ENCODE results near the gene RTN4R.

Gene RTN4R

DNA sequence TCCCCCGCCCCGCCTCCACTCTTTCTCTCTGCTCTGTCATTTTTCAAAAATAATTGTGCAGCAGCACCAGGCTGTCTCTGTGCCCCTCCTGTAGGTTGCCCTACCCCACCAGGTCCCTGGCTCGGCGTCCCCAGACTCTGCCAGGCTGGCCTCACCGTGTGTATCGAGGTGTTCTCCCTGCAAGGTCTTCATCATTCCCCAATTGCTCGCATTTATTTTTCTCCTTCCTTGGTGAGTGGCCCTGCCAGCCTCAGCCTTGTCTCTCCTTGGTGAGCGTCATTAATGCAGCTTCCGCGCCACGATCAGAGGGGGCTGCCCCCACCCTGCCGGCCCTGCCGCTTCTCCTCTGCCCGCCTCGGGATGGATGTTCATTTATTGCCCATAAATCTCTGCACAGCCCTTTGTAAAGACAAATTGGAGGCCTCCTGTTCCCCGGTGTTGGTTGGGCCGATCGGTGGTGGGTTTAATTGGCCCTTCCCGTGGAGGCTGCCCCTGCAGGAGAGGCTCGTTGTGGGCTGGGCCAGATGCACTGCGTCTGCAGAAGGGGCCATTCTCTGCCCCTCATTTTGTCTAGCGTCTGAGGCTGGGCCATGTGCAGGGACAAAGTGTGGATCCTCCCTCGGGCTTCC, 33.2 kb downstream of the RTN4R start:
- in situ Hi-C loops (cut with HindIII; ENCODE audit: low sequenced_read_pairs) = no loop called here
- H3K4me3 ChIP-seq (ENCODE audit: low read depth, low read length) = no peak overlapping the region
- DNase-seq (ENCODE audit: low read depth, low spot score) = no peak
- TF ChIP-seq, protein P1, sequence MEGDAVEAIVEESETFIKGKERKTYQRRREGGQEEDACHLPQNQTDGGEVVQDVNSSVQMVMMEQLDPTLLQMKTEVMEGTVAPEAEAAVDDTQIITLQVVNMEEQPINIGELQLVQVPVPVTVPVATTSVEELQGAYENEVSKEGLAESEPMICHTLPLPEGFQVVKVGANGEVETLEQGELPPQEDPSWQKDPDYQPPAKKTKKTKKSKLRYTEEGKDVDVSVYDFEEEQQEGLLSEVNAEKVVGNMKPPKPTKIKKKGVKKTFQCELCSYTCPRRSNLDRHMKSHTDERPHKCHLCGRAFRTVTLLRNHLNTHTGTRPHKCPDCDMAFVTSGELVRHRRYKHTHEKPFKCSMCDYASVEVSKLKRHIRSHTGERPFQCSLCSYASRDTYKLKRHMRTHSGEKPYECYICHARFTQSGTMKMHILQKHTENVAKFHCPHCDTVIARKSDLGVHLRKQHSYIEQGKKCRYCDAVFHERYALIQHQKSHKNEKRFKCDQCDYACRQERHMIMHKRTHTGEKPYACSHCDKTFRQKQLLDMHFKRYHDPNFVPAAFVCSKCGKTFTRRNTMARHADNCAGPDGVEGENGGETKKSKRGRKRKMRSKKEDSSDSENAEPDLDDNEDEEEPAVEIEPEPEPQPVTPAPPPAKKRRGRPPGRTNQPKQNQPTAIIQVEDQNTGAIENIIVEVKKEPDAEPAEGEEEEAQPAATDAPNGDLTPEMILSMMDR (IDR thresholded peaks at IDR 0.05; ENCODE audit: low read depth, low read length) = no peak

DNA sequence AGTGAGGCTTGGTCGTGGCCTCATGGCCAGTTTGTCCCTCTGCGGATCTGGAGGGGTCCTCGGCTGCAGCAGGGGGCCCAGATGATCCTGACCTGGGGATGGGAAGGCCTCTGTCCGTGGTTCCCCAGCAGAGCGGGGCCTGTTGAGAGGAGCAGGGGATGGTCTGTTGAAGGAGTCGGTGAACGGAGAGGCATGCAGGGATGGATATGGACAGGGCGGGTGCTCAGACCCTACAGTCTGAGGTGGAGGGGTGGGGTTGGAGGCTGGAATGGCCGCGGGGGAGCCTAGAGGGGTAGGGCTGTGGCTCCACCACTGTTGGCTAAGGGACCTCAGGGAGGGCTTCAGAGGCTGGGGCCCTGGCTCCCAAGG, 33.8 kb downstream of the RTN4R start:
- in situ Hi-C loops (cut with HindIII; ENCODE audit: low sequenced_read_pairs) = no loop called here
- TF ChIP-seq, protein P1 (IDR thresholded peaks at IDR 0.05; ENCODE audit: low read depth, low read length) = no peak
- DNase-seq (ENCODE audit: low read depth, low spot score) = no peak
- no peak overlapping the region for H3K4me3 ChIP-seq (ENCODE audit: low read depth, low read length)

DNA sequence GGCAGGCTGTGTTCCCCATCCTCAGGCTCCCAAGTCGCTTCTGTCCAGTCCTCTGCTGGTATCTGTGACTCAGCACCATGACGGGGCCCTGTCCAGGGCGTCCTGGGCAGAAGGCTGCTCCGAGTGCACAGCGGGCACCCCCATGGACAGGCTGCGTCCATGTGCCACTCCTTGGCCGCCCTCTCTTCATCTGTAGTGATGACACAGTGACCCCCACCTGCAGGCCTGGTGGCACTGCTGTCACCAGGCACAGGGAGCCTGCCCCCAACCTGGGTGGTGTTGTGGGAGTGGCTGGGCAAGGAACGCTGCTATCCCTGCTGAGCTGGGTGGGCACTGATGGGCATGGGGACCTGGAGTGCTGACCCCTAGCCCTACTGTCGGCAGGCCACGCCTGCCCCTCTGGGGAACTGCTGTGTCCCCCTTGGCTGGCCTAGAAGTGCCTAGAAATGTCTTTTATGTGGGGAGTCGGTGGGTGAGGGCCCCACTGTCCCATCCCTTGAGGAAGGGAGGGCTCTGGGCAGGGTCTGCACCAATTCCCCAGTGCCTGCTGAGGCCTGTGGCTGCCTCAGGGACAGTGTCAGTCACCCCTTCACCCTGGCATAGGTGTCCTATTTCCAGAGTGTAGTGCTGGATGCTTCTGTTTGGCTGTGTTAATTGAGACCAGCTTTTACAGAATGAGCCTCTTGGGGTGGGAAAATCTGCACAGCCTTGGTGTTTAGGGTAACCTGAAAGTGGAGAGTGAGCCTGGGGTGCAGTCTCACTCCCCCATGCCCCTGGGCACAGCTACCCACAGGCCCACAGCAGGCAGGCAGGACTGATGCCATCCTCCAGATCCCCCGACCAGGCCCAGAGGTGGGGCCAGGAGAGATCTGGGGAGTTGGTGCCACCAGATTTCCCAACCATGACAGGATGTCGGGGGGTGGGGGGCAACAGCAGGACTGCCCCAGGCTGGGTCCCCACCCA, 34.5 kb downstream of the RTN4R start:
- no peak for DNase-seq (ENCODE audit: low read depth, low spot score)
- no peak overlapping the region for H3K4me3 ChIP-seq (ENCODE audit: low read depth, low read length)
- TF ChIP-seq, protein P1 (IDR thresholded peaks at IDR 0.05; ENCODE audit: low read depth, low read length) = no peak
- in situ Hi-C loops (cut with HindIII; ENCODE audit: low sequenced_read_pairs) = no loop called here

DNA sequence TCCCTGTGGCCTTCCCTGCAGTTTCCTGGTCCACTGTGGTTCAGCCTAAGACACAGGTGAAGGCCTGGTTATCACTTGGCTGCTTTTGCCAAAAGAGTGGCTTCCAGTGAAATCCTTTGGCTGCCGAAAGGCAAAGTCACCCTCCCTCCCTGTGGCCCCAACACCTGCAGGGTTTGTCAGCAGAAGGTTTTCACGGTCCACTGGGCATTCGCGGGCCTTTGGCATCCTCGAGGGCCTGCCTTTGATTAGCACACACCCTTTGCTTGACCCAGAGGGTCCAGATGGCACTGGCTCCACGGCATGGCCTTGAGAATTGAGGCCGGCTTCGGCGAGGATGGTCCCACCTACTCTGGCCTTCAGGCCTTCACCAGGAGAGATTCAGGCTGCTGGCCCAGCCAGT, 35.3 kb downstream of the RTN4R start:
- TF ChIP-seq, protein P1 (IDR thresholded peaks at IDR 0.05; ENCODE audit: low read depth, low read length) = no peak
- no peak overlapping the region for H3K4me3 ChIP-seq (ENCODE audit: low read depth, low read length)
- DNase-seq (ENCODE audit: low read depth, low spot score) = no peak
- in situ Hi-C loops (cut with HindIII; ENCODE audit: low sequenced_read_pairs) = no loop called here

DNA sequence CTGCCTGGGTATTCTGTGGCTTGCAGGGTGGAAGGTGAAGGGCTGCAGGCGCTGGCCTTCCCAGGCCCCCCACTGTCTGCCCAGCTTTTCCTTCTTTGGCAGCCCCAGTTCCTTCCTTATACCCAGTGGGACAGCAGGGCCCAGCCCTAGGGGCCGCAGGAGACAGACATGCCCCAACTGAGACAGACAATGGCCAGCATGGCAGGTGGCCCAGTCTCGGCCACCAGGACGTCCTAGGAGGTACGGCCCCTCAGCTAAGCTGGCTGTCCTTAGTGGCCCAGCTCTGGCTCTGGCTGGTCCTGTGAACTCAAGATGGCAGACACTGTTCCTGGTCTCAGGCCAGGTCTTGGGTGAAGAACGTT, 35.9 kb downstream of the RTN4R start:
- in situ Hi-C loops (cut with HindIII; ENCODE audit: low sequenced_read_pairs) = no loop called here
- H3K4me3 ChIP-seq (ENCODE audit: low read depth, low read length) = no peak overlapping the region
- DNase-seq (ENCODE audit: low read depth, low spot score) = no peak
- TF ChIP-seq, protein P1 (IDR thresholded peaks at IDR 0.05; ENCODE audit: low read depth, low read length) = no peak

DNA sequence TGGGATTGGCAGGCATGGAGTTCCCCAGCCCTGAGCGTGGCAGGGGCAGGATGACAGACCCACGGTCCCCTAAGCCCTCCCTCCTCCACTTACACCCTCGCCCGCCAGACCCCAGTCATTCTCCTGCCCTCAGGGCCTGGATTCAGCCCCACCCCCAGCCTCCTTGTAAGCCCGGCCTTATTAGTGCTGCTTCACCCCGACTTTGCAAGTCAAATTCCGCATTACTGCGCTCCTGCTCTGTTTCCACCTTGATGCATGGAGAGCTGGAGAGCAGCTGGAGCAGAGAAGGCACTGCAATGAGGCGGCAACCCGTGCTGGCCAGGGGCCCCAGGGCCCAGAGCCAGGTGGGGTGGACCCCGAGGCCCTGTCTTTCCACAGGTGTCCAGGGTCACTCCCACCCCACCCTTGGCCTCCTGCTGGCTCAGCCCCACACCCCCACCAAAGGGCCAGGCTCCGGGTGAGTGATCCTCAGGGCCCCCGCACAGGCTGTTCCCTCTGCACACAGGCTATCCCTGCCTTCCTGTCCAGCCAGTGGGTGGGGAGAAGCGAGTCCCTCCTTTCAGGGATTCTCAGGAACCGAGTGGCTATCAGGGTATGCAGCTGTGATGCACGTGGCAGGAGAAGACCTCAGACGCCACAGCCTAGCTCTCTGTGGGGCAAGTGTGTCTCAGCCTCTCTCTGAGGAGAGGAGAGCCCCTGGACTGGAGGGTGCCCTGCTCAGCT, 36.4 kb downstream of the RTN4R start:
- H3K4me3 ChIP-seq (ENCODE audit: low read depth, low read length) = no peak overlapping the region
- no peak for DNase-seq (ENCODE audit: low read depth, low spot score)
- in situ Hi-C loops (cut with HindIII; ENCODE audit: low sequenced_read_pairs) = no loop called here
- TF ChIP-seq, protein P1 (IDR thresholded peaks at IDR 0.05; ENCODE audit: low read depth, low read length) = no peak
